Stimulated activated CD4-positive, alpha-beta T cell treated with anti-CD3 and anti-CD28 coated beads, Interleukin-15, amount 100 ng/mL, for 1 hour (primary cell): ENCODE results near the gene POLE.

ENCODE experiments used
- DNase-seq, 2 donors: peaks; one replicate each; pipeline ENCODE4 v3.0.0-alpha.2; 2020; ENCODE audit warnings: low read depth in 1 of 2, low spot score in 1 of 2

POLE gene

DNA sequence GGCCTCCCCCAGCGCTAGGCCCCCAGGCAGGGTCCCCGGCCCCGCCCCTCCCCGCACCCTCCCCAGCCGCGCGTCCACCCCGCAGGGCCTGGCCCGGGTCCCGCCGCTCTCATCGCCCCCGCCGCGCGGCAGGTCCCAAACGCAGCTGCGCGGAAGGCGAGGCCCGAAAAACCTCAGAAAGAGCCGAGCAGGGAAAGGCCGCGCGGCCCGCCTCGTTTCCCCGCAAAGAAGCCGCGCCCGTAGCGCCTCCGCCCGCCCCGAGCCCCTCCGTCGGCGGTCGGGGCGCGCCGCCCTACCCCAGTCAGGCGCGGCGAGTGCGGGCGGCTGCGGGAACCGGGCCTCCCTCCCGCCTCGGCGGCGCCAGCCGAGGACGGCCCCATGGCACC, 324 bp downstream of the POLE start:
- DNase-seq = no peak

- DNase-seq = no peak
Measured at GRCh38 chr12:132685400-132685799, 1.7 kb downstream of the POLE start.

GRCh38 chr12:132677492-132677891, 9.7 kb downstream of the POLE start:
- DNase-seq = no peak

- no peak for DNase-seq
Measured at GRCh38 chr12:132675757-132676432, 11.2 kb downstream of the POLE start.

- no peak for DNase-seq
Measured at GRCh38 chr12:132674561-132674960, 12.6 kb downstream of the POLE start.

- DNase-seq = no peak
Measured at GRCh38 chr12:132673288-132674179, 13.6 kb downstream of the POLE start.

DNA sequence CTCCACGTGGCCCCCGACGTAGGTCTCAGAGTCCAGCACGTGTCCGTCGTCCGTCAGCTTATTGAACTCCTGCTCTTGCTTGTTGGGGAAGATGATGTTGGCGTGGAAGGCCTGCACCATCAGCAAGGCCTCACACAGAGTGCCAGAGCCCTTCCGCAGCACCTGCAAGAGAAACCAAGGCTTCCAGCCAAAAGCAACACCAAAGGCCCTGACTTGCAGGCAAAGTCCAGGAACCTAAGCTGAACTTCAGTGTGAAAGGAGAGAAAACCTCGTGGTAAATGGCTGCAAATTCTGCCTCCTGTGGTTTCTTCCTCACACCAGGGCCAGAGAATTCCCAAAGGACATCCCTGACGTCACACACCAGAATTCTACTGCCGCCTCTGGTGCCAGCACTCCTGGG, 14.5 kb downstream of the POLE start:
- DNase-seq = no peak

GRCh38 chr12:132672116-132672515, 15.0 kb downstream of the POLE start:
- DNase-seq = no peak

DNA sequence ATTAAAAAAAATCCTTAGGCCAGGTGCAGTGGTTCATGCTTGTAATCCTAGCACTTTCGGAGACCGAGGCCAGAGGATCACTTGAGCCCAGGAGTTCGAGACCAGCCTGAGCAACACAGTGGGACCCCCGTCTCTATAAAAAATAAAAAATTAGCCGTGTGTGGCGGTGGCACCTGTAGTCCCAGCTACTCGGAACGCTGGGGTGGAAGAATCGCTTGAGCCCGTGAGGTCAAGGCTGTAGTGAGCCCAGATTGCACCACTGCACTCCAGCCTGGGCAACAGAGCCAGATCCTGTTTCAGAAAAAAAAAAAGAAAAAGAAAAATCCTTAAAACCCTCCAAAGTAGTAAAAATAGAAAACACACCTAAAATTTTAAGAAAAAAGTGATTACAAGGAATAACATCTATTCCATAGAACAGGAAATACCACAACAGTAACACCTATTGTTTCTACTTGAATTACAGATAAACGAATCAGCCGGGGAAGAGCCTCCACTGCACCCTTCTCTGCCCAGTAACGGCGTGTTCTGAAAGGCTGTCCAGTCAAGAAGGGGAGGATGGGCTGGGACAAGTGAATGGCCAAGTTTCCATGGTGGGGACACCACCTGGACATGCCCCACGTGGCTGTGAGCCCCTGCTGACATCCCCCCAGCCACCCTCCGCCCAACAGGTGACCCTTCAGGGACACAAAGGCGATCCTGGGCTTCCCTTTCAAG, 17.8 kb downstream of the POLE start:
- no peak for DNase-seq

GRCh38 chr12:132668191-132669088, 18.7 kb downstream of the POLE start:
- DNase-seq = no peak

GRCh38 chr12:132665794-132666193, 21.3 kb downstream of the POLE start:
- DNase-seq = no peak

- DNase-seq = no peak
Measured at GRCh38 chr12:132665149-132665491, 22.0 kb downstream of the POLE start.

GRCh38 chr12:132664206-132665148, 22.7 kb downstream of the POLE start:
- DNase-seq = no peak

- no peak for DNase-seq
Measured at GRCh38 chr12:132662901-132663755, 24.0 kb downstream of the POLE start.

- no peak for DNase-seq
Measured at GRCh38 chr12:132661972-132662371, 25.2 kb downstream of the POLE start.

DNA sequence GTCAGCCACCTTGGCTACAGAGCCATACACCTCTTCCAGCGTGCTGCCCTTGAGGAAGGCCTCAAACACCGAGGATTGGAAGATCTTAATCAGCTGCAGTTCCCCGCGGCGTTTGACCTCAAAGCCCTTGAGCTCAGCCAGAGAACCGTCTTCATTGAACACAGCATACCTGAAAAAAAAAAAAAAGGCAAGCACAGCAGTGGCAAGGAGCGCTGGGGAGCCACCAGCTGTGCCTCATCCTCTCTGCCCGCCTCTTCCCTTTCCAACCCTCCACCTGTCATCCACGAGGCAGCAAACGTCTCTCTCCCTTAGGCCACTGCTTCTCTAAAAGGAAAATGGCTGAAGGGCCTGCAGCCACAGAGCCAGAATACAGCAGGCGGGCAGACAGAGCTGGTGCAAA, 26.1 kb downstream of the POLE start:
- DNase-seq = no peak

- no peak for DNase-seq
Measured at GRCh38 chr12:132660052-132660451, 27.1 kb downstream of the POLE start.

DNA sequence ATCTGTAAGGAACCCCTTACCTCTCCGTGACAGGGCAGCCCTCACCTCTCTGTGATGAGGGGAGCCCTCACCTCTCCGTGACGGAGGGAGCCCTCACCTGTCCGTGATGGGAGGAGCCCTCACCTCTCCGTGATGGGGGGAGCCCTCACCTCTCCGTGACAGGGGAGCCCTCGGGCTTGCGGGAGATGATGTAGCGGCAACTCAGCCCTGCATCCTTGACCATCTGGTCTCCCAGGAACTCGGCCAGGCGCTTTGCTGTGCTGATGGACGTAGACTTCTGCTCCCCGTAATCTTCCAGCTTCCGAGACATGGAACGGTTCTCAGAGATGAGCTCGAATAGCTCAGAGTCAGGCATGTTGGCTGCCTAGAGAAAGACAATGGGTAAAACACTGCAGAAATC, 28.0 kb downstream of the POLE start:
- DNase-seq = no peak
